Activated naive CD4-positive, alpha-beta T cell treated with anti-CD3 and anti-CD28 coated beads, Interleukin-2, amount 10 ng/mL, durations not matched to agents 7 days and 5 days (primary cell): ENCODE data around the gene IKZF2.

ENCODE experiments used
- CTCF ChIA-PET: fragments of 350-600 bp; sonication (Branson Sonifier 250); formaldehyde crosslinking; loops from one replicate; lab custom pipeline; 2021; ENCODE audit warnings: antibody characterized with exemption; lab: Charles Lee
- DNase-seq: peaks from one replicate; pipeline ENCODE4 v3.0.0-alpha.2; 2020
- H3K27ac Mint-ChIP-seq: one replicate; pipeline ENCODE4 v1.8.0; 2021; ENCODE audit warnings: mild to moderate bottlenecking, moderate library complexity, mixed read lengths
- H3K27me3 Mint-ChIP-seq: one replicate; pipeline ENCODE4 v1.8.0; 2021; ENCODE audit warnings: mild to moderate bottlenecking, mixed read lengths
- H3K36me3 Mint-ChIP-seq: one replicate; pipeline ENCODE4 v1.8.0; 2021; ENCODE audit warnings: mixed read lengths
- H3K4me1 Mint-ChIP-seq: one replicate; pipeline ENCODE4 v1.8.0; 2021; ENCODE audit warnings: mixed read lengths
- H3K4me3 Mint-ChIP-seq: one replicate; pipeline ENCODE4 v1.8.0; 2021; ENCODE audit warnings: mild to moderate bottlenecking, moderate library complexity, mixed read lengths
- H3K9me3 Mint-ChIP-seq: one replicate; pipeline ENCODE4 v1.8.0; 2021; ENCODE audit warnings: mixed read lengths

IKZF2 gene

GRCh38 chr2:213147538-213147937, 3.9 kb downstream of the IKZF2 start:
- H3K9me3 Mint-ChIP-seq: no peaks in the 10 kb centered on the region
- H3K36me3 Mint-ChIP-seq: no peaks in the 10 kb centered on the region
- no peak overlapping the region for H3K27ac Mint-ChIP-seq
- H3K4me3 Mint-ChIP-seq: no peak overlapping the region
- CTCF ChIA-PET: no interaction called here
- peaks cover 30% of the 10 kb centered on the region for H3K4me1 Mint-ChIP-seq
- H3K27me3 Mint-ChIP-seq: peaks cover 41% of the 10 kb centered on the region
- no peak for DNase-seq

- H3K9me3 Mint-ChIP-seq: no peaks in the 10 kb centered on the region
- no peaks in the 10 kb centered on the region for H3K36me3 Mint-ChIP-seq
- no peak overlapping the region for H3K27ac Mint-ChIP-seq
- H3K4me1 Mint-ChIP-seq: peaks cover 21% of the 10 kb centered on the region
- peaks cover 23% of the 10 kb centered on the region for H3K27me3 Mint-ChIP-seq
- no peak for DNase-seq
- H3K4me3 Mint-ChIP-seq: no peak overlapping the region
- CTCF ChIA-PET: interaction anchor here (1.1 kb wide), 1 partner anchor 368 kb away, joined by 4 read pairs; no protein-coding TSS in a partner anchor
Measured at GRCh38 chr2:213145715-213146242, 5.6 kb downstream of the IKZF2 start.

- Mint-ChIP-seq H3K27ac (no peak overlapping the region), H3K4me3 (no peak overlapping the region), H3K27me3 (no peaks in the 10 kb centered on the region), H3K4me1 (no peaks in the 10 kb centered on the region), H3K9me3 (no peaks in the 10 kb centered on the region), H3K36me3 (no peaks in the 10 kb centered on the region)
- CTCF ChIA-PET: no interaction called here
- DNase-seq: no peak
Measured at GRCh38 chr2:213137064-213137463, 14.3 kb downstream of the IKZF2 start.

GRCh38 chr2:213129311-213129710, 22.1 kb downstream of the IKZF2 start:
- H3K9me3 Mint-ChIP-seq: no peaks in the 10 kb centered on the region
- no peak overlapping the region for H3K4me3 Mint-ChIP-seq
- CTCF ChIA-PET: interaction anchor here (1.1 kb wide), 1 partner anchor 20 kb away, joined by 3 read pairs; no protein-coding TSS in a partner anchor
- no peak for DNase-seq
- H3K27me3 Mint-ChIP-seq: no peaks in the 10 kb centered on the region
- no peaks in the 10 kb centered on the region for H3K4me1 Mint-ChIP-seq
- no peaks in the 10 kb centered on the region for H3K36me3 Mint-ChIP-seq
- H3K27ac Mint-ChIP-seq: no peak overlapping the region

- CTCF ChIA-PET: interaction anchor here (0.5 kb wide), 1 partner anchor 91 kb away, joined by 4 read pairs; no protein-coding TSS in a partner anchor
- H3K27ac Mint-ChIP-seq: no peak overlapping the region
- no peaks in the 10 kb centered on the region for H3K36me3 Mint-ChIP-seq
Measured at GRCh38 chr2:213125646-213126347, 25.6 kb downstream of the IKZF2 start.

GRCh38 chr2:213122725-213123124, 28.7 kb downstream of the IKZF2 start:
- no peaks in the 10 kb centered on the region for H3K36me3 Mint-ChIP-seq
- no peak overlapping the region for H3K27ac Mint-ChIP-seq
- CTCF ChIA-PET: no interaction called here
- H3K9me3 Mint-ChIP-seq: no peaks in the 10 kb centered on the region
- no peaks in the 10 kb centered on the region for H3K27me3 Mint-ChIP-seq
- peaks cover 16% of the 10 kb centered on the region for H3K4me1 Mint-ChIP-seq
- no peak for DNase-seq
- no peak overlapping the region for H3K4me3 Mint-ChIP-seq

More at GRCh38 chr2:213125646-213126347, 25.6 kb downstream of the IKZF2 start:
- Mint-ChIP-seq H3K27me3 (no peaks in the 10 kb centered on the region), H3K4me3 (no peak overlapping the region), H3K9me3 (no peaks in the 10 kb centered on the region), H3K4me1 (no peaks in the 10 kb centered on the region)
- DNase-seq: no peak

- Mint-ChIP-seq H3K27me3 (no peaks in the 10 kb centered on the region), H3K9me3 (no peaks in the 10 kb centered on the region), H3K4me1 (peaks cover 16% of the 10 kb centered on the region), H3K27ac (no peak overlapping the region), H3K36me3 (no peaks in the 10 kb centered on the region), H3K4me3 (no peak overlapping the region)
- CTCF ChIA-PET: no interaction called here
- DNase-seq: no peak
Measured at GRCh38 chr2:213121690-213122089, 29.7 kb downstream of the IKZF2 start.

GRCh38 chr2:213119061-213119809, 32.2 kb downstream of the IKZF2 start:
- Mint-ChIP-seq H3K36me3 (no peaks in the 10 kb centered on the region), H3K4me3 (no peak overlapping the region)

GRCh38 chr2:213108308-213108707, 43.1 kb downstream of the IKZF2 start:
- H3K9me3 Mint-ChIP-seq: no peaks in the 10 kb centered on the region
- H3K4me1 Mint-ChIP-seq: peaks cover 10% of the 10 kb centered on the region
- H3K27me3 Mint-ChIP-seq: no peaks in the 10 kb centered on the region
- CTCF ChIA-PET: no interaction called here
- no peak overlapping the region for H3K4me3 Mint-ChIP-seq
- no peak for DNase-seq
- H3K27ac Mint-ChIP-seq: no peak overlapping the region
- H3K36me3 Mint-ChIP-seq: no peaks in the 10 kb centered on the region

More at GRCh38 chr2:213119061-213119809, 32.2 kb downstream of the IKZF2 start:
- Mint-ChIP-seq H3K4me1 (peaks cover 16% of the 10 kb centered on the region), H3K9me3 (no peaks in the 10 kb centered on the region), H3K27me3 (no peaks in the 10 kb centered on the region), H3K27ac (peak overlapping the region; percentile 11)
- no peak for DNase-seq
- CTCF ChIA-PET: interaction anchor here (1.6 kb wide), 1 partner anchor 342 kb away, joined by 4 read pairs; no protein-coding TSS in a partner anchor

GRCh38 chr2:213107728-213108127, 43.7 kb downstream of the IKZF2 start:
- Mint-ChIP-seq H3K27ac (no peak overlapping the region), H3K27me3 (no peaks in the 10 kb centered on the region), H3K36me3 (no peaks in the 10 kb centered on the region), H3K9me3 (no peaks in the 10 kb centered on the region), H3K4me1 (peaks cover 11% of the 10 kb centered on the region), H3K4me3 (no peak overlapping the region)
- DNase-seq: no peak
- CTCF ChIA-PET: no interaction called here

GRCh38 chr2:213105212-213105611, 46.2 kb downstream of the IKZF2 start:
- DNase-seq: no peak
- Mint-ChIP-seq H3K9me3 (no peaks in the 10 kb centered on the region), H3K27me3 (no peaks in the 10 kb centered on the region), H3K4me3 (no peak overlapping the region), H3K27ac (peak overlapping the region; percentile 47), H3K36me3 (no peaks in the 10 kb centered on the region), H3K4me1 (peaks cover 11% of the 10 kb centered on the region)
- CTCF ChIA-PET: no interaction called here

- no peak for DNase-seq
- Mint-ChIP-seq H3K27ac (no peak overlapping the region), H3K4me1 (peaks cover 11% of the 10 kb centered on the region)
Measured at GRCh38 chr2:213104903-213105202, 46.6 kb downstream of the IKZF2 start.

GRCh38 chr2:213104092-213104902, 47.1 kb downstream of the IKZF2 start:
- H3K27me3 Mint-ChIP-seq: no peaks in the 10 kb centered on the region
- no peak overlapping the region for H3K4me3 Mint-ChIP-seq
- CTCF ChIA-PET: no interaction called here
- H3K9me3 Mint-ChIP-seq: no peaks in the 10 kb centered on the region
- H3K36me3 Mint-ChIP-seq: no peaks in the 10 kb centered on the region
- DNase-seq: no peak
- H3K27ac Mint-ChIP-seq: peak overlapping the region; percentile 71
- H3K4me1 Mint-ChIP-seq: peaks cover 11% of the 10 kb centered on the region

More at GRCh38 chr2:213104903-213105202, 46.6 kb downstream of the IKZF2 start:
- Mint-ChIP-seq H3K4me3 (no peak overlapping the region), H3K27me3 (no peaks in the 10 kb centered on the region), H3K36me3 (no peaks in the 10 kb centered on the region), H3K9me3 (no peaks in the 10 kb centered on the region)
- CTCF ChIA-PET: no interaction called here
